Uterus (tissue), 2 donors: Measurements from ENCODE around the gene PACRG.

ENCODE experiments used
- POLR2A ChIP-seq, 2 donors: fragments of 450-650 bp; IDR thresholded peaks; one replicate each; pipeline ENCODE4 v1.6.1; 2016; ENCODE audit warnings: antibody characterized with exemption in 2 of 2, mild to moderate bottlenecking in 1 of 2, moderate library complexity in 1 of 2
- TF ChIP-seq, protein P1 (sequence below), 4 experiments: fragments of 200-600 bp in 2 of 4; fragments of 450-650 bp in 2 of 4; sonication (generic) in 2 of 4; IDR thresholded peaks; one replicate each; pipeline ENCODE4 v1.5.1; 2016 to 2019; ENCODE audit warnings: antibody characterized with exemption in 4 of 4, mild to moderate bottlenecking in 2 of 4, moderate library complexity in 1 of 4

GRCh38 chr6:162728197-162728596 lies 423 bp downstream of the PACRG start:
- TF ChIP-seq, protein P1, sequence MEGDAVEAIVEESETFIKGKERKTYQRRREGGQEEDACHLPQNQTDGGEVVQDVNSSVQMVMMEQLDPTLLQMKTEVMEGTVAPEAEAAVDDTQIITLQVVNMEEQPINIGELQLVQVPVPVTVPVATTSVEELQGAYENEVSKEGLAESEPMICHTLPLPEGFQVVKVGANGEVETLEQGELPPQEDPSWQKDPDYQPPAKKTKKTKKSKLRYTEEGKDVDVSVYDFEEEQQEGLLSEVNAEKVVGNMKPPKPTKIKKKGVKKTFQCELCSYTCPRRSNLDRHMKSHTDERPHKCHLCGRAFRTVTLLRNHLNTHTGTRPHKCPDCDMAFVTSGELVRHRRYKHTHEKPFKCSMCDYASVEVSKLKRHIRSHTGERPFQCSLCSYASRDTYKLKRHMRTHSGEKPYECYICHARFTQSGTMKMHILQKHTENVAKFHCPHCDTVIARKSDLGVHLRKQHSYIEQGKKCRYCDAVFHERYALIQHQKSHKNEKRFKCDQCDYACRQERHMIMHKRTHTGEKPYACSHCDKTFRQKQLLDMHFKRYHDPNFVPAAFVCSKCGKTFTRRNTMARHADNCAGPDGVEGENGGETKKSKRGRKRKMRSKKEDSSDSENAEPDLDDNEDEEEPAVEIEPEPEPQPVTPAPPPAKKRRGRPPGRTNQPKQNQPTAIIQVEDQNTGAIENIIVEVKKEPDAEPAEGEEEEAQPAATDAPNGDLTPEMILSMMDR (IDR thresholded peaks at IDR 0.05) = no peak
- no peak for TF ChIP-seq POLR2A (IDR thresholded peaks at IDR 0.05)
